ENCODE results near the gene GUCA1A. TPM values are rescaled to one million over a fixed set of nuclear protein-coding genes. Genes with fewer than 3 reads are reported as not detected.

The GUCA1A gene
- total RNA-seq = not detected
- long read RNA-seq = 0 reads

- ATAC-seq (no peak), DNase-seq (no peak)
- intact Hi-C loops (cut with DNase I, micrococcal nuclease) = no loop called here
These were observed at the start of gene GUCA1A for GRCh38 chr6:42173101-42173500. Gene GUCA1A, plus strand, starts transcription at chr6:42173364. Its CDS starts 250 bp downstream, at chr6:42173614.

DNA sequence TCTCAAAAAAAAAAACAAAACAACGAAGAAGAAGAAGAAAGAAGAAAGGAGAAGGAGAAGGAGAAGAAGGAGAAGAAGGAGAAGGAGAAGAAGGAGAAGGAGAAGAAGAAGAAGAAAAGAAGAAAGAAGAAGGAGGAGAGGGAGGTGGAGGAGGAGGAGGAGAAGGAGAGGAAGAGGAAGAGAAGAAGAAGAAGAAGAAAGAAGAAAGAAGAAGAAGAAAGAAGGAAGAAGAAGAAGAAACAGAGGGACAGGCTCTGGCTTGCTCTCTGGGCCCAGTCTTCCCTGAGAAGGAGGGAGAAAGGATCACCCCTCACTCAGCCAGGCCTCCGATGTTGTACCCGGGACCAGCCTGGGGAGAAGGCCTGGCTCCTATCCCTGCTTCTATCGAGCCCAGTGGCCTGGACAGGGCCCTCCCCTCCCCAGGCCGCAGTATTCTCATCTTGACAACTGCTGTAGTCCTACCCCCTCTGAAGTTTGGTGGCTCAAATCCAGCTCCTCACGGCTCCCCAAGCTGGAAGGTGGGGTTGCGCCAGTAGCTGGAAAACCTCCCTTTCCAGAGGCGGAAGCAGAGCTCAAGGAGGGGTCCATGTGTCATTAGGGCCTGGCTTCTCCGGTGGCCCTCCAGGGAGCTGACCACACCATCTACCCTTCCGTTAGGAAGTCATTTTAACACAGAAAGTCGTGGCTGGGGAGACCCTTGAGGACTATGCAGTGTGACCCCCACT lies 49.6 kb upstream of the GUCA1A start:
- intact Hi-C loops (cut with DNase I, micrococcal nuclease) = no loop called here
- ATAC-seq (no peak), DNase-seq (no peak)

DNA sequence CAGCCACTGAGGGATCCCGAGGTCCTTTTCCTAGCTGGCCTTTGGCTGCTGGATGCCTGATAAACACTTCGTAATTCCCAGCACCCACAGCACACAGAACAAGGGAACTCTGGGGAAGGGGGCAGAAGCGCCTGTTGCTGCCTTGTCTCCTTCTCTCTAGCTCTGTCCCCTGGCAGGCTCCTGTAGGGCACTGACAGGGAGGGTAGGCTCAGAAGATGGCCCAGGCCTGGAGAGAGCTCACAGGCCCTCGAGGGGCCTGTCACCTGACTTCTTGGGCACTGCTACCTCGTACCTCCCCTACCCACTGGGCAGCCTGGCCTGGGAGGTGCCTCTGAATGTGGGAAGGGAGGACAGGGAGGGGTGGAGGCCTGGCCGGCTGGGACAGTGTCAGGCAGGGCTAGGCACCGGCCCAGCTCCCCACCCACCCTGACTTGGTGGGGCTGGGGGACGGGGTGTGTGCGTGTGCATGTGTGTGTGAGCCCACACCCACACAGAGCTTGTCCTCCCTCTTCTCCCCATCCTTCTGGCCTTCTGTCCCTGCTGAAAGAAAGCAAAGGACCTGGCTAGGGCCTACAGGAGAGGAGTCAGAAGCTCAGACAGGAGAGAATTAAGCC lies 48.8 kb upstream of the GUCA1A start:
- DNase-seq = no peak
- intact Hi-C loops (cut with DNase I, micrococcal nuclease) = no loop called here
- peak; percentile 4 for ATAC-seq

- DNase-seq (no peak), ATAC-seq (no peak)
- intact Hi-C loops (cut with DNase I, micrococcal nuclease) = no loop called here
These were observed 47.9 kb upstream of the GUCA1A start for GRCh38 chr6:42125231-42125630.

DNA sequence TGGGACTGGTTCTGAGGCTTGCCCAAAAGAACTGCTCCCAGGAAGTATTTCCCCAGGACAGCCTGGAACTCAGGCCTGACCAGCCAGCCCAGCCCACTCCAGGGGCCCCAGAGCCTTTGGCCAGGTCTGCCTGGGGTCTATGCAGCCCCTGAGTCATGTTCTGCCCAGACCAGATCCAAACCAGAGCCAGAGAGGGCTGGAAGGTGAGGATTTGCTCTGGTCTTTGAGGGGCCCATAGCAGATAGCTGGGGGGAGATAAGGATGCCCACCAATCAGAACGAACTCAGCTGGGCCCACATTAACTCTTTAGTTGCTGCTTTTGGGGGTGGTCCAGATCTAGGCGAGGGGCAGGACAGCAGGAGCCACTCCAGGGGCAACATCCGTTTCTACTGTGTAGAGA lies 47.5 kb upstream of the GUCA1A start:
- no peak for ATAC-seq
- intact Hi-C loops (cut with DNase I, micrococcal nuclease) = no loop called here
- DNase-seq = no peak

DNA sequence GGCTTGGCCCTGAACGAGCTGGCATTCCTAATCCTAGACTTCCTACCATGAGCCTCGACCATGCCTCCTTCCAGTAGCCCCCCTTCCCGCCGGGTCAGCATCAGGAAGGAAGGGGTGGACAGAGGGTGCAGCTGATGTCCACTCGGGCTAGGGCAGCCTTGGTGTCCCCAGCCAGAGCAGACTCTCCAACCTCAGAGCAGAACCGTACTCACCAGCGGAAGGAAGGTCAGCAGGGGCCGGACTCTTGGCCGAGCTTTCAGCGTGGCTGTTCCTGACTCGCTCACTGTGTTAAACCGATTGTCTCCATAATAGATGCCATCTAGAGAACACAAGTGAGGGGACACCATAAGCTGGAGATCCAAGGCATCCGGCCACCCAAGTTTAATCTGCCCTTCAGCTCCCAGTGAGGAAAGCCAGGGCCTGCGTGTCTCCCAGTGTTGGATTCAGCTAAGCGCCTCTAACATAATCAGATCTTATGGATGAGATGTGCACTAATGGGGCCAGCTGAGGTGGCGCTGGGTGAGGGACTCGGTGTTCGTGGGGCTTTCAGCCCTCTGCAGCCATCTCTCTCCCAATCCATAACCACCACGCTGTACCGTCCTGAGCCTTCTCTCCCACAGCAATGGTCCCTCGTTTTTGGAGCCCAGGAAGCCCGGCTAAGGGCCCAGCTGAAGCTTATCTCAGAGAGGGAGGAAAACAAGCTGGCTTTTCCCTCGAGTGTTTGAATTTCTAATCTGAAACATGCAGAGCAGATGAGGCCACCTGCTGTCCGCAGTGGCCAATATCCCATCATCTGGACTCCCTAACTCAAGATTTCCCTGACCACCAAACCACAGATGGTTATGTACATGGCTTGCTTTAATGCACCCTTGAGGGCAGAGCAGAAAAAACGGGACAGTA lies 44.5 kb upstream of the GUCA1A start:
- intact Hi-C loops (cut with DNase I, micrococcal nuclease) = no loop called here
- ATAC-seq = no peak
- no peak for DNase-seq

DNA sequence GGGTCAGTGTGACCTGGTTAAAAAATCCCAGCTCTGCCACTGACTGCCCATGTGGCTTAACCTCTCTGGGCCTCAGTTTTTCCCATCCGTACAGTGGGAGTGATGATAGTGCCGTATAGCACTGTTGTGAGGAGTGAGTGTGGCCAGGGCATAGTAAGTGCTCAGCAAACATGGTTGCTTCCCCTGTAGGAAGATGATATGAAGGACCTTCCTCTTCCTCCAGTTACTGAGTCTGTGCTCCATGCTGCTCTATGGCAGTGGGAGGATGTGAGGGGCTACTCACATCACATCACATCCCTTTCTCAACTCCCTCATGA lies 43.8 kb upstream of the GUCA1A start:
- DNase-seq (no peak), ATAC-seq (no peak)
- intact Hi-C loops (cut with DNase I, micrococcal nuclease) = no loop called here

DNA sequence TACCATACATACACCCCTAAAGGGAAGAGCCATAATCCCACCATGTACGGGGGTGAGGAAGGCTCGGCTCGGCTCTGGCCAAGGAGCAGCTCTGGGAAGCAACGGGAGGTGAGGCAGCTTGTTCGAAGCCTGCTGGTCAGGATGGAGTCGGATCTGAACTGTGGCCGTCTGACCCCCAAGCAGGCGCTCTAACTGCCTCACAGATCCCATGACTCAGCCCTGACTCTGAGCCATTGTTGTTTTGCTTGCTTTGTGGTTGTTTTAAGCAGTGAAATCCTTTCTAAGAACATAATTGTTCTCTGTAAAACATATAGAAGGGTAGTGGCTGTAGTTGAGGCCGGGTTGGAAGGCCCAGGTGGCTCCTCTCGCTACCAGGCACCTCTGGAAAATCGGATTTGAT lies 41.6 kb upstream of the GUCA1A start:
- no peak for ATAC-seq
- DNase-seq = no peak
- intact Hi-C loops (cut with DNase I, micrococcal nuclease) = no loop called here

- ATAC-seq (no peak), DNase-seq (no peak)
- intact Hi-C loops (cut with DNase I, micrococcal nuclease) = no loop called here
These were observed 39.2 kb upstream of the GUCA1A start for GRCh38 chr6:42133926-42134325.

- intact Hi-C loops (cut with DNase I, micrococcal nuclease) = no loop called here
- DNase-seq (no peak), ATAC-seq (no peak)
These were observed 38.0 kb upstream of the GUCA1A start for GRCh38 chr6:42135161-42135560.

GRCh38 chr6:42135722-42136121 lies 37.4 kb upstream of the GUCA1A start:
- intact Hi-C loops (cut with DNase I, micrococcal nuclease) = no loop called here
- DNase-seq = no peak
- no peak for ATAC-seq

DNA sequence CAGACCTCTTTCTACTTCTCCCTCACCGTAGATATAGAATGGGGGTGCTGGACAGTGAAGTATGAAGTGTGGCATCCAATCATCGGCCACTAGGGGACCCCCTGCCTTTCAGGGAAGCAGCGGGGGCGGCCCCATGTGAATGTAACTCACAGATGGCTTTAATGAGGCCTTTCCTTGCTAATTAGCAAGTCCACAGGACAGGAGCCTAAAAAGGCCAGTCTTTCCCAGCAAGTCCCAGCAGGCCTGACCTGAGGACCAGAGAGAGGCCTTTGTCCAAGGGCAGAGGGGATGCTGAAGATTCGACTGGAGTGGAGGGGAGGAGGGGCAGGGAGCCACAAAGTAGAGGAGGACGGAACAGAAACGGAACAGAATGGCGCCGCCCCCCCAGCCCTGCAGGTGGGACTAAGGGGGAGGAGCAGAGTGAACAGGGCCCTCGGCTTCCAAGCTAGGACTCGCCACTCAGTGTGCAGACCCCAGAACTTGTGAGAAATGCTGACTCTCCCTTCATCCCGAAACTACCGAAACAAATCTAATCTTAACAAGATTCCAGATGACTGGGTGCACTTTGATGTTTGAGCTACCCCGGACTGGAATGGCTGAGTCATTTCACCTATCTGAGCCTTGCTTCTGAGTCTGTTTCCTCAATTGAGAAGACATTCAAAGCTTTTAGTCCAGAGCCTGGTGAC lies 36.5 kb upstream of the GUCA1A start:
- intact Hi-C loops (cut with DNase I, micrococcal nuclease) = no loop called here
- ATAC-seq (peak; percentile 42), DNase-seq (no peak)

DNA sequence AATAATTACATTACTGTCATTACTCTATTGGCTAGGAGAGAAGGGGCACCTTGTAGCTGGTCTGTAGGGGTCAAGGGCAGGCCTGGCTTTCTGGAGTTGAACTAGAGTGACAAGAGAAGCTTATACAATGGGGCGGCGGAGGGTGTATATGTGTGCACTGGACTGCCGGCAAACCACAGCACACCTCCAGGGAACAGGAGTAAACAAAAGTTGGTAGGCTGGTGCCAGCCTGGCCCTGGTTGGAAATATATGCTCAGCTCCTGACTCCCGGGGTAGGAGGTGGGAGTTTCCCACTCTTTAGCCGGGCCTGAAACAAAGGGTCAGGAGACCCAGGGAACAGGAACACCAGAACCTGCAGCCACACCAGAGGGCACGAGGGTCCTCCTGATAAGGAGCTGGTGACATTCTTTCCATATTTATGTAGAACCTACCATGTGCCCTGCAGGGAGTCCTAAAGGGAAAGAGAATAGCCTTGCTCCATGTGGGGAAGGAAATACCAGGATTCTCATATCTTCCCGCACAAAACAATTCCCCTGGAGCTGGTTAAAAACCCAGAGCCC lies 35.9 kb upstream of the GUCA1A start:
- peak; percentile 62 to 74 for DNase-seq
- intact Hi-C loops (cut with DNase I, micrococcal nuclease) = no loop called here
- ATAC-seq = peak; percentile 34

DNA sequence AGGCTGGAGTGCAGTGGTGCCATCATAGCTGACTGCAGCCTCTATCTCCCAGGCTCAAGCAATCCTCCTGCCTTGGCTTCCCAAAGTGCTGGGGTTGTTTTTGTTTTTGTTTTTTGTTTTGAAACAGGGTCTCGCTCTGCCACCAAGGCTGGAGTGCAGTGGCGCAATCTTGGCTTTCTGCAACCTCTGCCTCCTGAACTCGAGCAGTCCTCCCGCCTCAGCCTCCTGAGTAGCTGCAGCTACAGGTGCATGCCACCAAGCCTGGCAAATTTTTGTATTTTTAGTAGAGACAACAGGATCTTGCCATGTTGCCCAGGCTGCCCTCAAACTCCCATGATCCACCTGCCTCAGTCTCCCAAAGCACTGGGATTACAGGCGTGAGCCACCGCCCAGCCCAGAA lies 35.0 kb upstream of the GUCA1A start:
- DNase-seq (no peak), ATAC-seq (no peak)
- intact Hi-C loops (cut with DNase I, micrococcal nuclease) = no loop called here

- ATAC-seq = peak; percentile 51
- intact Hi-C loops (cut with DNase I, micrococcal nuclease) = no loop called here
- no peak for DNase-seq
These were observed 34.2 kb upstream of the GUCA1A start for GRCh38 chr6:42138630-42139619.

DNA sequence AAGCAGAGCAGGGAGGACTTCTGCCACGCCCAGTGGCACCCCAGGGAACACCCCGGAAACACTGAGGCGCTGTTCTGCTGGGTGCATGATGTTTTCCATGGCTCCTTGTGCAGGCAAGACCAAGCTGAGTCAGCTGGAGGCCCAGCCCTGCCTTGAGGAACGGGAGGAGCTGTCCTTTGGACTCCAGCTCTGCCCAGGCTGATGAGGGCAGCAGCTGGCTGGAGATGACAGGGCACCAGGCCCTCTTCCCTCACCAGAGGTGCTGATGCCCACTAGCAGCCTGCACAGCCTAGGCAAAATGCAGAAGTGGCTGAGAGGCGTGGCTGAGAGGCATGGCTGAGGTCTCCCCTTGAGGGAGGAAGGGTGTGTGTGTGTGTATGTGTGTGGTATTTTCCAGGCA lies 33.1 kb upstream of the GUCA1A start:
- peak; percentile 75 to 93 for DNase-seq
- ATAC-seq = peak; percentile 63
- intact Hi-C loops (cut with DNase I, micrococcal nuclease) = no loop called here

GRCh38 chr6:42140756-42141602 lies 32.2 kb upstream of the GUCA1A start:
- ATAC-seq (no peak), DNase-seq (no peak)
- intact Hi-C loops (cut with DNase I, micrococcal nuclease) = no loop called here
